Ovary (tissue), 9 donors: ENCODE measurements around the gene PRPS1L1. TPM values are rescaled to one million over a fixed set of nuclear protein-coding genes. Genes with fewer than 3 reads are reported as not detected.

ENCODE experiments used
- DNase-seq, 5 donors: peaks; one replicate each; pipeline ENCODE4 v3.0.0-alpha.2; 2019 to 2020
- H3K27ac ChIP-seq, 2 donors: fragments of 200-600 bp; one replicate each; pipeline versions ENCODE4 v1.5.1 to v1.8.0; 2019 to 2022
- H3K27me3 ChIP-seq: fragments of 200-600 bp; one replicate; pipeline ENCODE4 v1.8.0; 2022
- H3K36me3 ChIP-seq: fragments of 200-600 bp; sonication (generic); one replicate; pipeline ENCODE4 v1.5.1; 2019
- H3K4me1 ChIP-seq: one replicate; pipeline ENCODE4 v1.8.1; 2013; ENCODE audit warnings: mild to moderate bottlenecking, moderate library complexity; ENCODE audit not compliant: insufficient read depth
- H3K4me3 ChIP-seq: fragments of 200-600 bp; sonication (generic); one replicate; pipeline ENCODE4 v1.5.1; 2017
- H3K9me3 ChIP-seq, 2 donors: fragments of 200-600 bp in 1 of 2; sonication (generic) in 1 of 2; one replicate each; pipeline versions ENCODE4 v1.5.1 to v1.8.1; 2013 to 2019; ENCODE audit warnings: mild to moderate bottlenecking in 1 of 2, moderate library complexity in 1 of 2
- CTCF ChIP-seq, 3 donors: fragments of 450-650 bp in 2 of 3; fragments of 200-600 bp in 1 of 3; IDR thresholded peaks; one replicate each; pipeline versions ENCODE4 v1.5.1 to v1.8.0; 2016 to 2022; ENCODE audit warnings: antibody characterized with exemption in 3 of 3, mild to moderate bottlenecking in 1 of 3
- EP300 ChIP-seq: sonication (generic); formaldehyde crosslinking; IDR thresholded peaks from one replicate; pipeline ENCODE4 v1.6.1; 2017; ENCODE audit warnings: antibody characterized with exemption
- POLR2A ChIP-seq: fragments of 450-650 bp; IDR thresholded peaks from one replicate; pipeline ENCODE4 v1.6.1; 2017; ENCODE audit warnings: antibody characterized with exemption, mild to moderate bottlenecking, moderate library complexity
- WGBS, 3 donors: extraction: QIAGEN DNeasy Blood & Tissue Kit in 1 of 3; methylation state at CpG; one replicate each; pipeline versions ENCODE4 v1.1.5 to v1.1.7; 2013 to 2017; 5-methylcytosine and 5-hydroxymethylcytosine counted together
- intact Hi-C, 4 donors: fragments of 100-400 bp; cut with DNase I; formaldehyde crosslinking; loops; one replicate each; pipeline versions ENCODE4 v1.11.0 to v1.15.1; 2022 to 2023
- polyA plus RNA-seq, 2 donors: library from polyadenylated mRNA; stranded (reverse); fragments of 200-250 nt in 1 of 2; fragments of 350-450 nt in 1 of 2; fragmentation: Illumina TruSeq in 1 of 2; extraction: RNeasy Lipid Tissue Mini Kit (QIAGEN cat#74804) in 1 of 2; gene quantifications; one replicate each; pipeline ENCODE4 v1.2.3, GENCODE V29; 2013 to 2014
- total RNA-seq, 7 donors: library from RNA; depleted of rRNA in 2 of 7; stranded (reverse); fragments of >200 nt in 2 of 7; fragmentation: NEBNext Ultra II Directional in 3 of 7; extraction: Animal tissue kit (Norgen Biotek cat#: 25700) in 3 of 7; gene quantifications; one replicate each; pipeline versions ENCODE4 v1.1.0 to v1.2.4, GENCODE V29; 2016 to 2023
- donor health status: DM: no; HTN: no; CAD: no; lungs with moderate emphysema.
- donor health status: DM: no; HTN: no; CAD: no.
- donor health status: Bipolar disorder and iron deficiency.
- donor health status: DM: yes; HTN: yes; CAD: no.
- donor health status: DM: no; HTN: no; CAD: no.
- donor health status: DM: yes; HTN: yes; CAD: no.

The PRPS1L1 gene
- total and polyA plus RNA-seq, 9 donors = not detected

DNA sequence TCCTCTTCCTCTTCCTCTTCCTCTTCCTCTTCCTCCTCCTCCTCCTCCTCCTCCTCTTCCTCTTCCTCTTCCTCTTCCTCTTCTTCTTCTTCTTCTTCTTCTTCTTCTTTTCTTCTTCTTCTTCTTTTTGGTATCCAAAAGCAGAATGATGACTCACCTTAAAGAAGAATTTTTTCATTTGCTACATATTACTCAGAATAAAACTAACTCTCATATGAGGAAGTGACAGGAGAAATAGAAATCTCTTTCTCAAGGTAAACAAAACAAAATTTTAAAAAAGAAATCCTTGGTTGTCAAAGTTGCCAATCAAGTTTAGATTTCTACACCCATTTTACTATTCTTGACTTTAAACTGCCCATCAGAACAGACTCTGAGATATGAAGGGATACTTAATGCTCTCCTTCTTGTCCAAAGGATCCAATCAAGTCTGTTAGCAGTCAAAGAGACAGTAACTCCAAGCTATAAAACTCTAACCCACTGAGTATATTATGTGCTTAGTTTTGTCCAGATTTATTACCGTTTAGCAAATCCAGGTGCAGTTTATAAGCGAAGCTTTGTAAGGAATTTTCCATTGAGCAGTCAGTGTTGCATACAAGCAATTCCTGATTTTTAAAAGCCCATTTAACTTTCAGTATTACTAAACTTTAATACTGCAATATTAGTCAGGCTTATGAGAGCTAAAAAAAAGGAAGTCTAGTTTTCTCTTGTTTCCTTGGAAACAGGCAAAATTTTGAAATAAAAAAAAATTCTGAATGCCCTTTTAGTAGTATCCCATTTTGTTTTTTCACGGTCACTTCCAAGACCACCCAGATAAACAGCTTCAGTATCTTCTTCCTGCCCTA is 44.2 kb downstream of the PRPS1L1 start:
- intact Hi-C loops = no loop called here
- no peak overlapping the region for H3K27ac ChIP-seq
- no peaks in the 10 kb centered on the region for H3K9me3 ChIP-seq
- no peaks in the 10 kb centered on the region for H3K27me3 ChIP-seq
- H3K4me1 ChIP-seq = no peaks in the 10 kb centered on the region
- no peak overlapping the region for H3K4me3 ChIP-seq
- 40 to 69% (median 68%) methylated on average over 3 of the region's 3 CpGs for WGBS, 3 donors
- TF ChIP-seq POLR2A = no peak
- no peak for TF ChIP-seq CTCF (IDR thresholded peaks at IDR 0.05)
- TF ChIP-seq EP300 = no peak
- DNase-seq = no peak
- no peaks in the 10 kb centered on the region for H3K36me3 ChIP-seq

DNA sequence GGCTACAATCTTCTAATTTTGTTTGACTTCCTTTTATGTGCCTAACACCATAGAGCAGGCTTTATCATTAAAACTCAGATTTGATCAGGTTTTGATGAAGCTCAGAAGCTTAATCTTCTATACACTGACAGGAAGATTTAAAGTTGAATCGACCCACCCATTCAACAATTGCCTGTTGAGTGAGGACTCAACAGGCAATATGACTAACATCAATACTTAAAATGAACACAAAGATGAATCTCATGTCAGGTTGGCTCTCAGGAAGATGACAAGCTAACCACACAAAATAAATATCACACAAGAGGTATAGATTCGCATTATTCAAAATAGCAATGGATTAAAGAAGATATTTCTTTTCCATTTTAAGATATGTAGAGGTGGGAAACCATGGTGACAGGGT is 50.7 kb downstream of the PRPS1L1 start:
- Histone ChIP-seq H3K36me3 (no peaks in the 10 kb centered on the region), H3K4me1 (no peaks in the 10 kb centered on the region), H3K9me3 (no peaks in the 10 kb centered on the region), H3K27me3 (no peaks in the 10 kb centered on the region), H3K27ac (no peak overlapping the region), H3K4me3 (no peak overlapping the region)
- intact Hi-C loops = no loop called here
- TF ChIP-seq POLR2A = no peak
- DNase-seq = no peak
- 45 to 80% (median 46%) methylated on average over 2 of the region's 2 CpGs for WGBS, 3 donors

Other genes with a start within 250 kb of the PRPS1L1 start
- 10 to 100 TPM; 35.8 to 51.1 (median 46.9) TPM for gene SNX13, start 87.4 kb downstream of the PRPS1L1 start, total RNA-seq
- gene SNX13, start 87.4 kb downstream of the PRPS1L1 start, polyA plus RNA-seq = 10 to 100 TPM; 12.1 to 16.0 TPM